B cell (primary cell): ENCODE data around the gene TRPM8.

ENCODE experiments used
- CTCF ChIP-seq: fragments of 200-600 bp; IDR thresholded peaks from one replicate; pipeline ENCODE4 v1.8.0; 2022; ENCODE audit warnings: antibody characterized with exemption, mild to moderate bottlenecking
- EZH2 ChIP-seq: IDR thresholded peaks from 2 replicates; pipeline ENCODE4 v1.6.1; 2012; ENCODE audit warnings: borderline replicate concordance, low read depth, mild to moderate bottlenecking, moderate library complexity, low read length; ENCODE audit not compliant: insufficient read depth, poor library complexity, severe bottlenecking

GRCh38 chr2:234020332-234020731 is 103.2 kb downstream of the TRPM8 start:
- TF ChIP-seq CTCF (no peak), EZH2 (no peak)
